NOMO-1 (cell line): ENCODE results near the gene GSTP1.
"Not testable (repeated sequence)": the region's sequence is repeated elsewhere in the genome, so short reads cannot be mapped to it uniquely, and the experiment has no call there.

Experiments used
- DNase-seq, 2 experiments: peaks; one replicate each; lab custom pipeline; 2025; ENCODE audit not compliant: unreplicated experiment in 2 of 2; lab: John Stamatoyannopoulos, UW

Gene GSTP1

GRCh38 chr11:67562963-67563704 is 20.5 kb upstream of the GSTP1 start:
- no peak for DNase-seq

DNA sequence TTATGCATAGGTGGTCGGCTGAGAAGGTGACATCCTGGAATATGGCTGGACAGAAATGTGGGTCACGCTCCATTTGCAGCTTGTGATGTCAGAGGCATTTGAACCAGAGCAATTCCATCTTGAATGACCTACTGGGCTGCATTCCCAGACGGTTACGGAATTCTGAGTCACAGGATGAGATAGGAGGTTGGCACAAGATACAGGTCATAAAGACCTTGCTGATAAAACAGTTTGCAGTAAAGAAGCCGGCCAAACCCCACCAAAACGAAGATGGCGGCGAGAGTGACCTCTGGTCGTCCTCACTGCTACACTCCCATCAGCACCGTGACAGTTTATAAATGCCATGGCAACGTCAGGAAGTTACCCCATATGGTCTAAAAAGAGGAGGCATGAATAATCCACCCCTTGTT is 19.9 kb upstream of the GSTP1 start:
- DNase-seq = not testable (repeated sequence)

DNA sequence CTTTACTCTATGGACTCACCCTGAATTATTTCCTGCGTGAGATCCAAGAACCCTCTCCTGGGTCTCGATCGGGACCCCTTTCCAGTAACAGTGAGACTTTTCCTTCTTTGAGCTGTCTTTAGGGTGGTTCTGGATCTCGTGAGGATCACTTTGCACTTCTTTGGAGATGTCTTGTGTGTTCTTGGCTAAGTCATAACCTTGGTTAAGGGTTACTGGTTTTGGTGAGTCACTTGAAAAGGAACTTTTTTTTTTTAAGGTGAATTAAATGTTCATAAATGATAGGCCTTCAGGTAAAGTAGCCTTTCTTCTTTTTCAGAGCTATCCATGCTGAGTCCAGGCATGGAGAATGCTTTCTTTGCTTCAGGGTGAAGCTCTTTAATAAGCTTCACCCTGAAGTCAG is 19.4 kb upstream of the GSTP1 start:
- no peak for DNase-seq

DNA sequence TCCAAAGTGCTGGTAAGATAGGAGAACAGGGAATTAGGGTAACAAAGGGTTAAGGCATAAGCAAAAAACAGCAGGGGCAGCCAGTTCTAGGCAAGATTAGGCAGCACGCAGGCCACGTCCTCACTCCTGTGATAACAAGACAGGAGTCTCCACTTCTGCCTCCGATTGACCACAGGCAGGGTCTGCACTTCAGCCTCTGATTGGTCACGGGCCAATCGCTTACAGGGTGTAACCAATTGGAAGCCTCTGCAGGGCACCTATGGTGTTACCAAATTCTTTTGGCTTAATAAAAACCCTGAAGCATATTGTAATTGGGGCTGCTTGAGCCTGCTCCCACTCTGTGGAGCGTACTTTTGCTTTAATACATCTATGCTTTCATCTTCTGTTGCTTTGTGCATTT is 12.2 kb upstream of the GSTP1 start:
- no peak for DNase-seq

- no peak for DNase-seq
These were observed 11.3 kb upstream of the GSTP1 start for GRCh38 chr11:67572305-67572704.

GRCh38 chr11:67572747-67573419 is 10.7 kb upstream of the GSTP1 start:
- peak; percentile 22 to 57 for DNase-seq

GRCh38 chr11:67574938-67575337 is 8.7 kb upstream of the GSTP1 start:
- no peak for DNase-seq

GRCh38 chr11:67576735-67577475 is 6.7 kb upstream of the GSTP1 start:
- peak in 1 of 2 experiments; percentile 2 for DNase-seq

DNA sequence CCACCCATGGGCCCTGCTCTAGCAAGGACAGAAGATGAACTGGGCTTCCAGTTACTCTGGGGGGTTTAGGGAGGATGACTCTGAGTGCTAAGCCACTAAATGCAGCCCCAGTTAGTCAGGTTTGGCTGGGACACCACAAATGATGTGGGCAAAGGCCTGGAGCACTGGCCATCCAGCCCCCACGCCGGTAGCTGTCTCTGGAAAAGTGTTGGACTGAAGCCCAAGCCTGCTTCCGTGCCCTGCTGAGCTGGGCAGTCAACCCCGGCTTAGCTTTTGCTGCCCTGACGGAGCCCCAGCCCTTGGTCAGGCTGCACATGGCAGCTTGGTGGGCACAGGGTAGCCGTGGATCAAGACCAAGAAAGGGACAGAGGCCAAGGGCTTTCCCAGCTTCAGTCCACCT is 5.7 kb upstream of the GSTP1 start:
- DNase-seq = no peak

- DNase-seq = no peak
These were observed 2.1 kb upstream of the GSTP1 start for GRCh38 chr11:67581469-67581868.

- DNase-seq = no peak
These were observed 1.6 kb upstream of the GSTP1 start for GRCh38 chr11:67582011-67582410.

GRCh38 chr11:67584205-67584880 is 731 bp downstream of the GSTP1 start:
- peak; percentile 65 to 77 for DNase-seq

DNA sequence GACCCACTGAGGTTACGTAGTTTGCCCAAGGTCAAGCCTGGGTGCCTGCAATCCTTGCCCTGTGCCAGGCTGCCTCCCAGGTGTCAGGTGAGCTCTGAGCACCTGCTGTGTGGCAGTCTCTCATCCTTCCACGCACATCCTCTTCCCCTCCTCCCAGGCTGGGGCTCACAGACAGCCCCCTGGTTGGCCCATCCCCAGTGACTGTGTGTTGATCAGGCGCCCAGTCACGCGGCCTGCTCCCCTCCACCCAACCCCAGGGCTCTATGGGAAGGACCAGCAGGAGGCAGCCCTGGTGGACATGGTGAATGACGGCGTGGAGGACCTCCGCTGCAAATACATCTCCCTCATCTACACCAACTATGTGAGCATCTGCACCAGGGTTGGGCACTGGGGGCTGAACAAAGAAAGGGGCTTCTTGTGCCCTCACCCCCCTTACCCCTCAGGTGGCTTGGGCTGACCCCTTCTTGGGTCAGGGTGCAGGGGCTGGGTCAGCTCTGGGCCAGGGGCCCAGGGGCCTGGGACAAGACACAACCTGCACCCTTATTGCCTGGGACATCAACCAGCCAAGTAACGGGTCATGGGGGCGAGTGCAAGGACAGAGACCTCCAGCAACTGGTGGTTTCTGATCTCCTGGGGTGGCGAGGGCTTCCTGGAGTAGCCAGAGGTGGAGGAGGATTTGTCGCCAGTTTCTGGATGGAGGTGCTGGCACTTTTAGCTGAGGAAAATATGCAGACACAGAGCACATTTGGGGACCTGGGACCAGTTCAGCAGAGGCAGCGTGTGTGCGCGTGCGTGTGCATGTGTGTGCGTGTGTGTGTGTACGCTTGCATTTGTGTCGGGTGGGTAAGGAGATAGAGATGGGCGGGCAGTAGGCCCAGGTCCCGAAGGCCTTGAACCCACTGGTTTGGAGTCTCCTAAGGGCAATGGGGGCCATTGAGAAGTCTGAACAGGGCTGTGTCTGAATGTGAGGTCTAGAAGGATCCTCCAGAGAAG is 1.6 kb downstream of the GSTP1 start:
- no peak for DNase-seq

DNA sequence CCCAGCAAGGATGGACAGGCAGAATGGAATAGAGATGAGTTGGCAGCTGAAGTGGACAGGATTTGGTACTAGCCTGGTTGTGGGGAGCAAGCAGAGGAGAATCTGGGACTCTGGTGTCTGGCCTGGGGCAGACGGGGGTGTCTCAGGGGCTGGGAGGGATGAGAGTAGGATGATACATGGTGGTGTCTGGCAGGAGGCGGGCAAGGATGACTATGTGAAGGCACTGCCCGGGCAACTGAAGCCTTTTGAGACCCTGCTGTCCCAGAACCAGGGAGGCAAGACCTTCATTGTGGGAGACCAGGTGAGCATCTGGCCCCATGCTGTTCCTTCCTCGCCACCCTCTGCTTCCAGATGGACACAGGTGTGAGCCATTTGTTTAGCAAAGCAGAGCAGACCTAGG is 2.3 kb downstream of the GSTP1 start:
- DNase-seq = no peak

- no peak for DNase-seq
These were observed 3.1 kb downstream of the GSTP1 start for GRCh38 chr11:67586568-67587250.

- DNase-seq = no peak
These were observed 4.5 kb downstream of the GSTP1 start for GRCh38 chr11:67588136-67588503.

DNA sequence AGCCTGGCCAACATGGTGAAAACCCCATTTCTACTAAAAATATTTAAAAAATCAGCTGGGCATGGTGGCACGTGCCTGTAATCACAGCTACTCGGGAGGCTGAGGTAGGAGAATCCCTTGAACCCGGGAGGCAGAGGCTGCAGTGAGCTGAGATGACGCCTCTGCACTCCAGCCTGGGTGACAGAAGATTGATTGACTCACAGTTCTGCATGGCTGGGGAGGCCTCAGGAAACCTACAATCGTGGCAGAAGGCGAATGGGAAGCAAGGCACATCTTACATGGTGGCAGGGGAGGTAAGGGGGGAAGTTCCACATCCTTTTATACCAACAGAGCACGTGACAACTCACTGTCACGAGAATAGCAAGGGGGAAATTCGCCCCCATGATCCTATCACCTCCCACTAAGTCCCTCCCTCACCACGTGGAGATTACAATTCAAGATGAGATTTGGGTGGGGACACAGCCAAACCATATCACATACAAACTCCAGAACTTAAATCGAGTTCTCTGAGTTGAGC is 5.3 kb downstream of the GSTP1 start:
- DNase-seq = not testable (repeated sequence)

DNA sequence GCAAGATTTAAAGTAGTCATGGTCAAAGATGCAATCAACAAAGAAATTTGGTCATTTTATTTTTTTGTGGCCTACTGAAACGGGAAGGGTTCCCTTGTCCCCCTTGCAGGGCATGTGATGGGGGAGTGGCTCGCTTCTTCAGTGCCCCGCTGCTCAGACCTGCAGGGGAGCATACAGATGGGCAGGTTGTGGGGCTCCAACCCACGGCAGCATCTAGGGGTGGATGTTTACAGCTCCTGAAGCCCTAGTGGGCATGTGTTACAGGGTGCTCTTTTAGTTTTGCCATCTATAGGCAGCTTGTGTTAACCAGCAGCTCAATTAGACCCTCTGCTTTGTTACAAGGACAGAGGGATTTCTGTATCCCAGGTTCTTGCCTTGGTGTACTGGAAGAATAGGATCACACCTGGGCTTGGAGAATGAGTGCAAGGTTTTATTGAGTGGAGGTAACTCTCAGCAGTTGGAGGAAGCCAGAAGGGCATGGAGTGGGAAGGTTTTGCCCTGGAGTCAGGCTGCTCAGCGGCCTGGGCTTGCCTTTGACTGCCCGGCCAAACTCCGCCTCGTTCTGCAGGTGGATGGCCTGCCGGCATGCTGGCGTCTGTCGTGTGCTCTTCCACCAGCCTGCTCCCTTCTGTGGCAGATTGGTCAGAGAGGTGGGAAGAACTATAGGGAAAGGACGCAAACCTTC is 9.4 kb downstream of the GSTP1 start:
- DNase-seq = no peak

DNA sequence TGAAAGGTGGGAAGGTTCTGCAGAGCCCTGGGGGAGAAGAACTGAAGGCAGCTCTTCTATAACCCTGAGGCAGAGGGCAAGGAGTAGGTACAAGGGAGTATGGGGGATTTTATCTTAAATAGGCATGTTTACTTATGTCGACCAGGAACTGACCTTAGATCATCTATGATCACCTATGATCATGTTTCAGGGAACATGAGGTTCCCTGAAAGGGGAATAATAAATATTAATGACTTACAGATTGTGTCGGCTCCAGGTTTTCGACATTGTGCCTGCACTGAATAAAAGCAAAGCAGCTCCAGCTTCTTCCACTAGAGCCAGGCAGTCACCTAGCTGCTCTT is 9.9 kb downstream of the GSTP1 start:
- DNase-seq = no peak
